Caco-2 (cell line): ENCODE measurements around the gene B3GAT1. TPM values are rescaled to one million over a fixed set of nuclear protein-coding genes. Genes with fewer than 3 reads are reported as not detected.
A peak's percentile ranks its signal among the peaks of the same experiment; 100 is the strongest.

Experiments
- BruUV-seq: library from RNA; stranded (reverse); fragments of 400-500 nt; replicated peaks from 2 replicates; lab custom pipeline; 2021; lab: Mats Ljungman, UMichigan
- CTCF ChIA-PET: fragments of 300-600 bp; sonication (Branson Sonifier 250); formaldehyde crosslinking; loops from one replicate; lab custom pipeline; 2022; ENCODE audit warnings: antibody characterized with exemption; lab: Charles Lee
- POLR2A ChIA-PET: fragments of 300-600 bp; sonication (Branson Sonifier 250); formaldehyde crosslinking; loops from one replicate; lab custom pipeline; 2022; ENCODE audit warnings: antibody characterized with exemption; lab: Charles Lee
- DNase-seq, 2 experiments: peaks; one replicate each; pipeline versions ENCODE4 v3.0.0 to v3.0.0-alpha.2; 2020 to 2022
- H3K27me3 ChIP-seq: replicated peaks from 2 replicates; pipeline ENCODE4 v1.6.0; 2011; ENCODE audit warnings: low read length; ENCODE audit not compliant: control insufficient read depth, insufficient read depth
- H3K36me3 ChIP-seq: 2 replicates; pipeline ENCODE4 v1.5.1; 2011; ENCODE audit warnings: low read length; ENCODE audit not compliant: control insufficient read depth, insufficient read depth
- H3K4me1 ChIP-seq: fragments of 250-450 bp; sonication (Bioruptor Pico); 2 replicates; pipeline ENCODE4 v1.5.1; 2020; ENCODE audit warnings: mild to moderate bottlenecking
- H3K4me3 ChIP-seq: 2 replicates; pipeline ENCODE4 v1.5.1; 2011; ENCODE audit warnings: low read depth, mild to moderate bottlenecking, control low read depth, low read length
- H3K9me3 ChIP-seq: fragments of 250-450 bp; sonication (Bioruptor Pico); 2 replicates; pipeline ENCODE4 v1.5.1; 2020; ENCODE audit warnings: mild to moderate bottlenecking, moderate library complexity
- H3K27ac Mint-ChIP-seq: one replicate; pipeline ENCODE4 v1.8.0; 2022; ENCODE audit warnings: mixed read lengths; ENCODE audit not compliant: unreplicated experiment
- H3K27me3 Mint-ChIP-seq: one replicate; pipeline ENCODE4 v1.8.0; 2022; ENCODE audit warnings: mixed read lengths; ENCODE audit not compliant: insufficient read depth, unreplicated experiment
- H3K36me3 Mint-ChIP-seq: one replicate; pipeline ENCODE4 v1.8.0; 2022; ENCODE audit warnings: mild to moderate bottlenecking, mixed read lengths; ENCODE audit not compliant: insufficient read depth, unreplicated experiment
- H3K4me1 Mint-ChIP-seq: one replicate; pipeline ENCODE4 v1.8.0; 2022; ENCODE audit warnings: low read depth, mixed read lengths; ENCODE audit not compliant: unreplicated experiment
- H3K4me3 Mint-ChIP-seq: one replicate; pipeline ENCODE4 v1.8.0; 2022; ENCODE audit warnings: mild to moderate bottlenecking, moderate library complexity, mixed read lengths; ENCODE audit not compliant: unreplicated experiment
- H3K9me3 Mint-ChIP-seq: one replicate; pipeline ENCODE4 v1.8.0; 2022; ENCODE audit warnings: mixed read lengths; ENCODE audit not compliant: unreplicated experiment
- CTCF ChIP-seq, 2 experiments: fragments of 200-600 bp in 1 of 2; IDR thresholded peaks; 1 replicate in 1 of 2; 2 replicates in 1 of 2; pipeline versions ENCODE4 v1.5.1 to v1.8.0; 2011 to 2022; ENCODE audit warnings: antibody characterized with exemption in 1 of 2, control low read depth in 1 of 2, inconsistent platforms in 1 of 2, low read depth in 1 of 2, low read length in 1 of 2, mild to moderate bottlenecking in 1 of 2, moderate library complexity in 1 of 2; ENCODE audit not compliant: insufficient read depth in 1 of 2, severe bottlenecking in 1 of 2, unreplicated experiment in 1 of 2
- intact Hi-C: fragments of 100-400 bp; cut with micrococcal nuclease; formaldehyde crosslinking; loops from one replicate; pipeline ENCODE4 v1.10.0; 2022; ENCODE audit not compliant: unreplicated experiment
- total RNA-seq: library from RNA; stranded (reverse); gene quantifications from 2 replicates; pipeline ENCODE4 v1.2.3, GENCODE V29; 2022

Gene B3GAT1
- total RNA-seq, 1 experiment from 2014 or later = 0.11 TPM

GRCh38 chr11:134425413-134425812, 13.4 kb upstream of the B3GAT1 start:
- POLR2A ChIA-PET = no interaction called here
- H3K36me3 ChIP-seq = no peaks in the 10 kb centered on the region
- H3K27me3 ChIP-seq = peaks cover 2% of the 10 kb centered on the region
- DNase-seq = no peak
- BruUV-seq = no TSS peak
- H3K9me3 ChIP-seq = no peaks in the 10 kb centered on the region
- H3K4me1 ChIP-seq = no peaks in the 10 kb centered on the region
- intact Hi-C loops = no loop called here
- no peak overlapping the region for H3K4me3 ChIP-seq
- H3K9me3 Mint-ChIP-seq = no peaks in the 10 kb centered on the region
- H3K27me3 Mint-ChIP-seq = peaks cover 50% of the 10 kb centered on the region
- no peaks in the 10 kb centered on the region for H3K4me1 Mint-ChIP-seq
- CTCF ChIA-PET = no interaction called here
- H3K36me3 Mint-ChIP-seq = no peaks in the 10 kb centered on the region
- H3K27ac Mint-ChIP-seq = no peak overlapping the region
- H3K4me3 Mint-ChIP-seq = no peak overlapping the region
- no peak for TF ChIP-seq CTCF (IDR thresholded peaks at IDR 0.05; ENCODE audit: insufficient read depth in 1 of 2, low read depth in 1 of 2, low read length in 1 of 2, severe bottlenecking in 1 of 2, unreplicated experiment in 1 of 2)

- no peak for TF ChIP-seq CTCF (IDR thresholded peaks at IDR 0.05; ENCODE audit: insufficient read depth in 1 of 2, low read depth in 1 of 2, low read length in 1 of 2, severe bottlenecking in 1 of 2, unreplicated experiment in 1 of 2)
- Mint-ChIP-seq H3K36me3 (no peaks in the 10 kb centered on the region), H3K9me3 (no peaks in the 10 kb centered on the region), H3K4me3 (no peak overlapping the region), H3K4me1 (no peaks in the 10 kb centered on the region), H3K27me3 (peaks cover 39% of the 10 kb centered on the region), H3K27ac (no peak overlapping the region)
- H3K4me3 ChIP-seq = no peak overlapping the region
- BruUV-seq = no TSS peak
- H3K4me1 ChIP-seq = no peaks in the 10 kb centered on the region
- no peaks in the 10 kb centered on the region for H3K36me3 ChIP-seq
- ChIA-PET CTCF (no interaction called here), POLR2A (no interaction called here)
- intact Hi-C loops = no loop called here
- DNase-seq = no peak
- peaks cover 2% of the 10 kb centered on the region for H3K27me3 ChIP-seq
- H3K9me3 ChIP-seq = no peaks in the 10 kb centered on the region; the same call in 1 of the 2 replicates
Observed at GRCh38 chr11:134423106-134423505, 11.1 kb upstream of the B3GAT1 start.

GRCh38 chr11:134417871-134418840, 6.1 kb upstream of the B3GAT1 start:
- no TSS peak for BruUV-seq
- no peak overlapping the region for H3K27ac Mint-ChIP-seq
- H3K36me3 Mint-ChIP-seq = no peaks in the 10 kb centered on the region
- DNase-seq = peak; percentile 66 to 75
- ChIA-PET CTCF (no interaction called here), POLR2A (no interaction called here)
- H3K4me3 Mint-ChIP-seq = no peak overlapping the region
- no peaks in the 10 kb centered on the region for H3K36me3 ChIP-seq
- intact Hi-C loops = no loop called here
- H3K27me3 ChIP-seq = peaks cover 8% of the 10 kb centered on the region
- H3K4me3 ChIP-seq = no peak overlapping the region
- peaks cover 42% of the 10 kb centered on the region for H3K27me3 Mint-ChIP-seq
- H3K9me3 Mint-ChIP-seq = no peaks in the 10 kb centered on the region
- H3K9me3 ChIP-seq = no peaks in the 10 kb centered on the region; the same call in 1 of the 2 replicates
- no peaks in the 10 kb centered on the region for H3K4me1 Mint-ChIP-seq
- H3K4me1 ChIP-seq = no peaks in the 10 kb centered on the region
- no peak for TF ChIP-seq CTCF (IDR thresholded peaks at IDR 0.05; ENCODE audit: insufficient read depth in 1 of 2, low read depth in 1 of 2, low read length in 1 of 2, severe bottlenecking in 1 of 2, unreplicated experiment in 1 of 2)
